Subcutaneous adipose tissue (tissue), 4 donors: ENCODE measurements around the gene SLC1A1. TPM values are rescaled to one million over a fixed set of nuclear protein-coding genes. Genes with fewer than 3 reads are reported as not detected.

Experiments used
- CTCF ChIP-seq: fragments of 450-650 bp; IDR thresholded peaks from one replicate; pipeline ENCODE4 v1.5.1; 2016; ENCODE audit warnings: low read depth, mild to moderate bottlenecking, control low read depth, antibody characterized with exemption, moderate library complexity
- total RNA-seq, 4 donors: library from RNA; depleted of rRNA; stranded (reverse); fragments of >200 nt; gene quantifications; one replicate each; pipeline ENCODE4 v1.1.0, GENCODE V29; 2016

Gene SLC1A1
- total RNA-seq, 4 donors from 2014 or later, result 4.4 to 7.5 (median 5.8) TPM

GRCh38 chr9:4559261-4560182 lies 69.3 kb downstream of the SLC1A1 start:
- TF ChIP-seq CTCF, result no peak

GRCh38 chr9:4563105-4563504 lies 72.8 kb downstream of the SLC1A1 start:
- TF ChIP-seq CTCF, result no peak

- no peak for TF ChIP-seq CTCF
Observed at GRCh38 chr9:4566806-4567205, 76.5 kb downstream of the SLC1A1 start.

GRCh38 chr9:4567601-4568000 lies 77.3 kb downstream of the SLC1A1 start:
- no peak for TF ChIP-seq CTCF

GRCh38 chr9:4569101-4569500 lies 78.8 kb downstream of the SLC1A1 start:
- TF ChIP-seq CTCF, result no peak

GRCh38 chr9:4572184-4572826 lies 82.0 kb downstream of the SLC1A1 start:
- no peak for TF ChIP-seq CTCF

GRCh38 chr9:4573176-4573575 lies 82.9 kb downstream of the SLC1A1 start:
- TF ChIP-seq CTCF, result no peak
